Caco-2 (cell line): ENCODE data around the gene SAFB. TPM values are rescaled to one million over a fixed set of nuclear protein-coding genes. Genes with fewer than 3 reads are reported as not detected.

Experiments used
- BruUV-seq: library from RNA; stranded (reverse); fragments of 400-500 nt; replicated peaks from 2 replicates; lab custom pipeline; 2021; lab: Mats Ljungman, UMichigan
- CTCF ChIA-PET: fragments of 300-600 bp; sonication (Branson Sonifier 250); formaldehyde crosslinking; loops from one replicate; lab custom pipeline; 2022; ENCODE audit warnings: antibody characterized with exemption; lab: Charles Lee
- POLR2A ChIA-PET: fragments of 300-600 bp; sonication (Branson Sonifier 250); formaldehyde crosslinking; loops from one replicate; lab custom pipeline; 2022; ENCODE audit warnings: antibody characterized with exemption; lab: Charles Lee
- DNase-seq, 2 experiments: peaks; one replicate each; pipeline versions ENCODE4 v3.0.0 to v3.0.0-alpha.2; 2020 to 2022
- H3K27me3 ChIP-seq: replicated peaks from 2 replicates; pipeline ENCODE4 v1.6.0; 2011; ENCODE audit warnings: low read length; ENCODE audit not compliant: control insufficient read depth, insufficient read depth
- H3K36me3 ChIP-seq: 2 replicates; pipeline ENCODE4 v1.5.1; 2011; ENCODE audit warnings: low read length; ENCODE audit not compliant: control insufficient read depth, insufficient read depth
- H3K4me1 ChIP-seq: fragments of 250-450 bp; sonication (Bioruptor Pico); 2 replicates; pipeline ENCODE4 v1.5.1; 2020; ENCODE audit warnings: mild to moderate bottlenecking
- H3K4me3 ChIP-seq: 2 replicates; pipeline ENCODE4 v1.5.1; 2011; ENCODE audit warnings: low read depth, mild to moderate bottlenecking, control low read depth, low read length
- H3K9me3 ChIP-seq: fragments of 250-450 bp; sonication (Bioruptor Pico); 2 replicates; pipeline ENCODE4 v1.5.1; 2020; ENCODE audit warnings: mild to moderate bottlenecking, moderate library complexity
- H3K27ac Mint-ChIP-seq: one replicate; pipeline ENCODE4 v1.8.0; 2022; ENCODE audit warnings: mixed read lengths; ENCODE audit not compliant: unreplicated experiment
- H3K27me3 Mint-ChIP-seq: one replicate; pipeline ENCODE4 v1.8.0; 2022; ENCODE audit warnings: mixed read lengths; ENCODE audit not compliant: insufficient read depth, unreplicated experiment
- H3K36me3 Mint-ChIP-seq: one replicate; pipeline ENCODE4 v1.8.0; 2022; ENCODE audit warnings: mild to moderate bottlenecking, mixed read lengths; ENCODE audit not compliant: insufficient read depth, unreplicated experiment
- H3K4me1 Mint-ChIP-seq: one replicate; pipeline ENCODE4 v1.8.0; 2022; ENCODE audit warnings: low read depth, mixed read lengths; ENCODE audit not compliant: unreplicated experiment
- H3K4me3 Mint-ChIP-seq: one replicate; pipeline ENCODE4 v1.8.0; 2022; ENCODE audit warnings: mild to moderate bottlenecking, moderate library complexity, mixed read lengths; ENCODE audit not compliant: unreplicated experiment
- H3K9me3 Mint-ChIP-seq: one replicate; pipeline ENCODE4 v1.8.0; 2022; ENCODE audit warnings: mixed read lengths; ENCODE audit not compliant: unreplicated experiment
- CTCF ChIP-seq, 2 experiments: fragments of 200-600 bp in 1 of 2; IDR thresholded peaks; 1 replicate in 1 of 2; 2 replicates in 1 of 2; pipeline versions ENCODE4 v1.5.1 to v1.8.0; 2011 to 2022; ENCODE audit warnings: antibody characterized with exemption in 1 of 2, control low read depth in 1 of 2, inconsistent platforms in 1 of 2, low read depth in 1 of 2, low read length in 1 of 2, mild to moderate bottlenecking in 1 of 2, moderate library complexity in 1 of 2; ENCODE audit not compliant: insufficient read depth in 1 of 2, severe bottlenecking in 1 of 2, unreplicated experiment in 1 of 2
- intact Hi-C: fragments of 100-400 bp; cut with micrococcal nuclease; formaldehyde crosslinking; loops from one replicate; pipeline ENCODE4 v1.10.0; 2022; ENCODE audit not compliant: unreplicated experiment
- total RNA-seq: library from RNA; stranded (reverse); gene quantifications from 2 replicates; pipeline ENCODE4 v1.2.3, GENCODE V29; 2022

Gene SAFB
- total RNA-seq, 1 experiment from 2014 or later = 120 TPM

- H3K4me1 ChIP-seq = no peaks in the 10 kb centered on the region
- H3K36me3 Mint-ChIP-seq = peaks cover 98% of the 10 kb centered on the region
- ChIA-PET CTCF (no interaction called here), POLR2A (interaction anchor here (0.5 kb wide), 1 partner anchor 26 kb away, joined by 15 read pairs; the partner anchor contains the start of gene LONP1)
- TF ChIP-seq CTCF (IDR thresholded peaks at IDR 0.05; ENCODE audit: insufficient read depth in 1 of 2, low read depth in 1 of 2, low read length in 1 of 2, severe bottlenecking in 1 of 2, unreplicated experiment in 1 of 2) = no peak
- H3K27me3 Mint-ChIP-seq = no peaks in the 10 kb centered on the region
- intact Hi-C loops = no loop called here
- peaks cover 9% of the 10 kb centered on the region for H3K36me3 ChIP-seq
- H3K27ac Mint-ChIP-seq = peak overlapping the region; percentile 45
- H3K27me3 ChIP-seq = no peaks in the 10 kb centered on the region
- no peaks in the 10 kb centered on the region for H3K9me3 ChIP-seq
- no TSS peak for BruUV-seq
- DNase-seq = no peak
- no peaks in the 10 kb centered on the region for H3K9me3 Mint-ChIP-seq
- no peak overlapping the region for H3K4me3 Mint-ChIP-seq
- H3K4me1 Mint-ChIP-seq = no peaks in the 10 kb centered on the region
- no peak overlapping the region for H3K4me3 ChIP-seq
Measured at GRCh38 chr19:5694167-5694955, 71.5 kb downstream of the SAFB start.

- H3K9me3 ChIP-seq = no peaks in the 10 kb centered on the region
- Mint-ChIP-seq H3K27ac (peak overlapping the region; percentile 45), H3K4me1 (no peaks in the 10 kb centered on the region), H3K36me3 (peaks cover 100% of the 10 kb centered on the region), H3K27me3 (no peaks in the 10 kb centered on the region), H3K4me3 (no peak overlapping the region), H3K9me3 (no peaks in the 10 kb centered on the region)
- CTCF ChIA-PET = interaction anchor here (0.5 kb wide), 1 partner anchor 14 kb away, joined by 3 read pairs; no protein-coding TSS in a partner anchor
- peaks cover 9% of the 10 kb centered on the region for H3K36me3 ChIP-seq
- BruUV-seq = no TSS peak
- no peak for TF ChIP-seq CTCF (IDR thresholded peaks at IDR 0.05; ENCODE audit: insufficient read depth in 1 of 2, low read depth in 1 of 2, low read length in 1 of 2, severe bottlenecking in 1 of 2, unreplicated experiment in 1 of 2)
- H3K4me1 ChIP-seq = no peaks in the 10 kb centered on the region
- no peak for DNase-seq
- H3K4me3 ChIP-seq = no peak overlapping the region
- no peaks in the 10 kb centered on the region for H3K27me3 ChIP-seq
- POLR2A ChIA-PET = interaction anchor here (0.5 kb wide), 1 partner anchor 25 kb away, joined by 15 read pairs; the partner anchor contains the start of gene LONP1
- intact Hi-C loops = no loop called here
Measured at GRCh38 chr19:5694956-5695648, 72.2 kb downstream of the SAFB start.

GRCh38 chr19:5695649-5696195 lies 72.8 kb downstream of the SAFB start:
- peaks cover 10% of the 10 kb centered on the region for H3K36me3 ChIP-seq
- H3K4me1 Mint-ChIP-seq = no peaks in the 10 kb centered on the region
- intact Hi-C loops = no loop called here
- ChIA-PET CTCF (interaction anchor here (0.5 kb wide), 1 partner anchor 14 kb away, joined by 3 read pairs; no protein-coding TSS in a partner anchor), POLR2A (no interaction called here)
- H3K4me3 Mint-ChIP-seq = no peak overlapping the region
- no peaks in the 10 kb centered on the region for H3K9me3 ChIP-seq
- H3K27me3 ChIP-seq = no peaks in the 10 kb centered on the region
- DNase-seq = no peak
- no TSS peak for BruUV-seq
- H3K27ac Mint-ChIP-seq = no peak overlapping the region
- no peaks in the 10 kb centered on the region for H3K4me1 ChIP-seq
- H3K9me3 Mint-ChIP-seq = no peaks in the 10 kb centered on the region
- peaks cover 100% of the 10 kb centered on the region for H3K36me3 Mint-ChIP-seq
- no peak for TF ChIP-seq CTCF (IDR thresholded peaks at IDR 0.05; ENCODE audit: insufficient read depth in 1 of 2, low read depth in 1 of 2, low read length in 1 of 2, severe bottlenecking in 1 of 2, unreplicated experiment in 1 of 2)
- H3K27me3 Mint-ChIP-seq = no peaks in the 10 kb centered on the region
- H3K4me3 ChIP-seq = no peak overlapping the region
